ENCODE results near the gene PCDH9. TPM values are rescaled to one million over a fixed set of nuclear protein-coding genes. Genes with fewer than 3 reads are reported as not detected.

The PCDH9 gene
- total RNA-seq, 4 donors from 2014 or later, result 2.8 to 22.4 (median 12.9) TPM

DNA sequence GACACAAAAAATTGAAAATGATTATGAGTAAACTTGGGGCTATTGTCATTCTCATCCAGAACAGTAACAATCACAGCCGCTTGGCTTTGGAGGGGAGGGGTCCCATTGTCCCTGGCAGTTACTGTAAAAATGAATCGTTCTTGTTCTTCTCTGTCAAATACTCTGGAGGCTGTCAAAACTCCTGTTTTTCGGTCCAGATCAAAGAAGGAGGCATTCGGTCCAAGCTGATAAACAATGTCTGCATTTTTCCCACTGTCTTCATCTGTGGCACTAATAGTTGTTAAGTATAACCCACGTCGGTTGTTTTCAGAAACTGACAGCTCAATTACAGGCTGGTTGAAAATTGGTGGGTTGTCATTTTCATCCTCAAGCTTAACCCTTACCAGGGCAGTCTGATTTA, 3.4 kb downstream of the PCDH9 start:
- Histone ChIP-seq H3K4me1 (peaks cover 0 to 8% of the 10 kb centered on the region in 2 donors), H3K4me3 (replicated peaks in 1 of 3) (no peak overlapping the region), H3K9me3 (no peaks in the 10 kb centered on the region), H3K36me3 (no peaks in the 10 kb centered on the region), H3K27me3 (no peaks in the 10 kb centered on the region), H3K27ac (no peak overlapping the region)
- intact Hi-C loops (cut with DNase I), result no loop called here
- WGBS, 2 donors, result 90 to 92% methylated on average over 6 of the region's 6 CpGs
- DNase-seq, result no peak
- TF ChIP-seq, protein P1, sequence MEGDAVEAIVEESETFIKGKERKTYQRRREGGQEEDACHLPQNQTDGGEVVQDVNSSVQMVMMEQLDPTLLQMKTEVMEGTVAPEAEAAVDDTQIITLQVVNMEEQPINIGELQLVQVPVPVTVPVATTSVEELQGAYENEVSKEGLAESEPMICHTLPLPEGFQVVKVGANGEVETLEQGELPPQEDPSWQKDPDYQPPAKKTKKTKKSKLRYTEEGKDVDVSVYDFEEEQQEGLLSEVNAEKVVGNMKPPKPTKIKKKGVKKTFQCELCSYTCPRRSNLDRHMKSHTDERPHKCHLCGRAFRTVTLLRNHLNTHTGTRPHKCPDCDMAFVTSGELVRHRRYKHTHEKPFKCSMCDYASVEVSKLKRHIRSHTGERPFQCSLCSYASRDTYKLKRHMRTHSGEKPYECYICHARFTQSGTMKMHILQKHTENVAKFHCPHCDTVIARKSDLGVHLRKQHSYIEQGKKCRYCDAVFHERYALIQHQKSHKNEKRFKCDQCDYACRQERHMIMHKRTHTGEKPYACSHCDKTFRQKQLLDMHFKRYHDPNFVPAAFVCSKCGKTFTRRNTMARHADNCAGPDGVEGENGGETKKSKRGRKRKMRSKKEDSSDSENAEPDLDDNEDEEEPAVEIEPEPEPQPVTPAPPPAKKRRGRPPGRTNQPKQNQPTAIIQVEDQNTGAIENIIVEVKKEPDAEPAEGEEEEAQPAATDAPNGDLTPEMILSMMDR (IDR thresholded peaks at IDR 0.05), result no peak
- TF ChIP-seq POLR2A (IDR thresholded peaks at IDR 0.05), result no peak

DNA sequence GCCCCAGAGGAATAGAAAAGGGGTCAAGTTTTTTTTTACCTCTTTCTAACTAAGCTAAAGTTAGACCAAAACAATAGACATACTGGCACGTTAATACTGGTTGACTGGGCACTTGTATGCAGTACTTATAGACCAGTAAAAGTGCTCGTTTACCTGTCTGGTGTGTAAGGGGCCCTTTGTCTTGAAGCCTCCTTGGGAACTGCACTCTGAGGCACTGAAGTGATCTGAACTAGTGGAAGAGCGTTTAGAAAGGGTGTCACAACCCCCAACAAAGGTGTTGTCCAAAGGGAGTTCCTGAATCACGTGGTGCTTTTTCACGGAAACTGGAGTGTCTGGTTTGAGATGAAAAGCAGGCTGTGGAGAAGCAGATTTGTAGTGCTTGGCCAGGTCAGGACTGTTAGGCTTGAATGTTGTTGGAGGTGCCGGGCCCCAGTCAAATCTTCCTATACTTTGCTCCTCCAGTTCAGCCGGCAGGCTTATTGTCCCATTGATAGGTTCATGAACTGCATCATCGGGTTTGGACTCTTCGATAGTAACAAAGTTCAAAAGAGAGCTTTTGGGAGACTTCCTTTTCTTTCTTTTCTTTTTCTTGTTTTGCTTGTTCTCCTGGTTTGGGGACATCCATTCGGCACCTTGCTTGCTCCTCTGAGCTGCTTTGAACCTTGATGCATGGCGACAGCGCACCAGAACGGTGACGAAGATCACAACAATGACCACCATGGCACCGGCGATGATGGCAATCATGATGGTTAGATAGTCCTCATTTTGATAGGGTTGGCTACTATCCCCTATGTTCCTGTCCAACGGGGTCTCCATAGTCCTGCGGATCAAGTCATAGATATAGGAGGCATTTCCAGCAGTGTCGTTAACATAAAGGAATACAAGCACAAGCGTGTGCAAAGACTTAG, 4.6 kb downstream of the PCDH9 start:
- intact Hi-C loops (cut with DNase I), result no loop called here
- peak; percentile 25 to 46 for DNase-seq
- 70 to 72% methylated on average over 20 of the region's 20 CpGs for WGBS, 2 donors
- no peak for TF ChIP-seq POLR2A (IDR thresholded peaks at IDR 0.05)
- Histone ChIP-seq H3K4me3 (replicated peaks in 1 of 3) (no peak overlapping the region), H3K9me3 (no peaks in the 10 kb centered on the region), H3K4me1 (peaks cover 0 to 8% of the 10 kb centered on the region in 2 donors), H3K36me3 (no peaks in the 10 kb centered on the region), H3K27ac (peak overlapping the region in 1 of 3 donors; percentile 13), H3K27me3 (no peaks in the 10 kb centered on the region)

DNA sequence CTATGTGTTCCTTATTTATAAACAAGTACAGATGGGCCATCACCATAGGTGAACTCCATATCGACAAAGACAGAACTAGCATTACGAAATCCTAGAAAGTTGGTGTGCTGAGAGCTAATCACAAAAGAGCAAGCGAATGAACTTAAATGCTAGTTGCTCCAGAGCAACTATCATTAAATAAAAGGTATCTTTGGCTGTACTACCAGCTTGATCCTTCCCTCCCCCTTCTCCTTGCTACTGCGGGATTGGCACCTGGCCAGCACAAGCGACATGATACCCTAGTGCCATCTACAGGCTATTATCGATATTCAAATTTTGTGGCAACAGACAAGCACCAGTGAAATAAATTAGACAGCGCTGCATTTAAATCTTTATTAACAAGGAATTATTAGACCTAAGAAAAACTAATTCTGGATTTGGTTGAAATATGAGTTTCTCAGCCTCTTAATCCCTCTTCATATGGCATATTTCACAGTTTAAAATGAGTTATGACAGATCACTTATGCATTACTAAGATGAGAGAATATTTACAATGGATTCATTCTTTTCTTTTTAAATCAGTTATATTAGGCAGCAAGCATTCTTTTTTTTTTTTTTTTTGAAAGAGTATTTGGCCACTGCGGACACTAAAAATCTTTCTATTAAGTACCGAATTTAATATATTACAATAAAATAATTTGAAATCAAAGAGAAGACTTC, 5.8 kb downstream of the PCDH9 start:
- no peak overlapping the region for H3K4me3 ChIP-seq (replicated peaks in 1 of 3)
- no peaks in the 10 kb centered on the region for H3K9me3 ChIP-seq
- WGBS, 2 donors, result 22 to 24% methylated on average over 9 of the region's 9 CpGs
- intact Hi-C loops (cut with DNase I), result no loop called here
- peaks cover 0 to 8% of the 10 kb centered on the region in 2 donors for H3K4me1 ChIP-seq
- DNase-seq, result peak; percentile 82 to 85
- H3K27me3 ChIP-seq, result no peaks in the 10 kb centered on the region
- TF ChIP-seq POLR2A (IDR thresholded peaks at IDR 0.05), result no peak
- TF ChIP-seq, protein P1 (IDR thresholded peaks at IDR 0.05), result peak; percentile 35 to 91 (median 68)
- H3K36me3 ChIP-seq, result no peaks in the 10 kb centered on the region
- H3K27ac ChIP-seq, result peak overlapping the region in 1 of 3 donors; percentile 13

DNA sequence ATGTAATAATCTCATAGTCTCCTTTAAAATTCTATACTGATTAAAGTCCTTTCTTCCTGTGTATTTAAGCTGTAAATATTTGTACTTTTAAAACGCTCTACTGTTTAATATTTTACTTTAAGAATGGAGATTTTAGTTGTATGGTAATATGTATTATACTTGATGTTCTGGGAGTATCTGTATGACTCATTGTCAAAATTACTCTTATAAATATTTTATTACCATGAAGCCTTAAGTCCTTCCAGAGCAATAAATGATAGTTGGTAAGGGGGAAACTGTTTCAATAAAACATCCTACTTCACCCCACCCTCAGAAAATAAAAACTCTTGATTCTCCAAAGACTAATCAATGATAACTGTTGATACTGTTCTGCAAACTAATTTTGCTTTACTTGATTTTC, 6.4 kb downstream of the PCDH9 start:
- no peak overlapping the region for H3K27ac ChIP-seq
- TF ChIP-seq POLR2A (IDR thresholded peaks at IDR 0.05), result no peak
- TF ChIP-seq, protein P1 (IDR thresholded peaks at IDR 0.05), result no peak

DNA sequence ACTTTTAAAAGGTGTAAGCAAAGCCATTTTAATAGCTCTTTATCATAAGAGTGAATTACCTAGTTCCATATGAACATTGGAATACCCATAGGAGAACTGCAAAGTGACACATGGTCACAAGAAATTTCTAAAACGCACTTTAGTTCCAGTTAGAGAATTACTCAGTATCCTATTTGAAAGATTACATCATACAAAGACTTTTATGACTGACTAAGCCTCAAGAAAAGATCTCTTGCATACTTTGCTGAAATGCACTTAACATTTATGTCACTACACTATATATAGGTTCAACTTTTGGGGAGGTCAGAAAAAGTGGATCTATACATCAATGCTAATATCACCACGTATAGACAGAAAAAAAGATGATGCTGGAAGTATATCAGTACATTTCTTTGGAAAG, 7.1 kb downstream of the PCDH9 start:
- no peaks in the 10 kb centered on the region for H3K9me3 ChIP-seq
- TF ChIP-seq, protein P1 (IDR thresholded peaks at IDR 0.05), result no peak
- no peak for TF ChIP-seq POLR2A (IDR thresholded peaks at IDR 0.05)
- H3K36me3 ChIP-seq, result no peaks in the 10 kb centered on the region
- H3K27ac ChIP-seq, result no peak overlapping the region
- H3K27me3 ChIP-seq, result no peaks in the 10 kb centered on the region
- intact Hi-C loops (cut with DNase I), result no loop called here
- H3K4me1 ChIP-seq, result peaks cover 0 to 8% of the 10 kb centered on the region in 2 donors
- WGBS, 2 donors, result 81 to 83% methylated on average over 2 of the region's 2 CpGs
- DNase-seq, result no peak
- H3K4me3 ChIP-seq (replicated peaks in 1 of 3), result no peak overlapping the region

More for the DNA sequence above, 6.4 kb downstream of the PCDH9 start:
- intact Hi-C loops (cut with DNase I), result no loop called here
- Histone ChIP-seq H3K9me3 (no peaks in the 10 kb centered on the region), H3K36me3 (no peaks in the 10 kb centered on the region), H3K27me3 (no peaks in the 10 kb centered on the region), H3K4me1 (peaks cover 0 to 8% of the 10 kb centered on the region in 2 donors), H3K4me3 (replicated peaks in 1 of 3) (no peak overlapping the region)
- no peak for DNase-seq
- 85 to 87% methylated on average over 1 of the region's 1 CpG for WGBS, 2 donors

Data from thyroid gland (tissue), 4 donors.